ENCODE measurements around the gene AP3B2.

Gene AP3B2

GRCh38 chr15:82730022-82730530 is 20.4 kb upstream of the AP3B2 start:
- Histone ChIP-seq H3K79me2 (ENCODE audit: insufficient read depth, low read length) (no peaks in the 10 kb centered on the region), H2AFZ (ENCODE audit: low read depth, low read length) (no peak overlapping the region), H3K36me3 (ENCODE audit: insufficient read depth, low read length) (no peaks in the 10 kb centered on the region), H3K27ac (ENCODE audit: low read length) (no peak overlapping the region), H3K27me3 (ENCODE audit: insufficient read depth, low read length, poor library complexity) (no peaks in the 10 kb centered on the region), H3K4me2 (ENCODE audit: insufficient read depth, low read length) (no peak overlapping the region), H3K4me1 (ENCODE audit: insufficient read depth, low read length) (no peaks in the 10 kb centered on the region), H3K9ac (ENCODE audit: low read depth, low read length) (no peak overlapping the region), H3K9me3 (ENCODE audit: insufficient read depth, low read length, severe bottlenecking) (no peaks in the 10 kb centered on the region), H3K4me3 (ENCODE audit: low read depth in 1 of 2, low read length in 2 of 2) (no peak overlapping the region), H4K20me1 (ENCODE audit: insufficient read depth, low read length) (no peaks in the 10 kb centered on the region)
- TF ChIP-seq, protein P1, sequence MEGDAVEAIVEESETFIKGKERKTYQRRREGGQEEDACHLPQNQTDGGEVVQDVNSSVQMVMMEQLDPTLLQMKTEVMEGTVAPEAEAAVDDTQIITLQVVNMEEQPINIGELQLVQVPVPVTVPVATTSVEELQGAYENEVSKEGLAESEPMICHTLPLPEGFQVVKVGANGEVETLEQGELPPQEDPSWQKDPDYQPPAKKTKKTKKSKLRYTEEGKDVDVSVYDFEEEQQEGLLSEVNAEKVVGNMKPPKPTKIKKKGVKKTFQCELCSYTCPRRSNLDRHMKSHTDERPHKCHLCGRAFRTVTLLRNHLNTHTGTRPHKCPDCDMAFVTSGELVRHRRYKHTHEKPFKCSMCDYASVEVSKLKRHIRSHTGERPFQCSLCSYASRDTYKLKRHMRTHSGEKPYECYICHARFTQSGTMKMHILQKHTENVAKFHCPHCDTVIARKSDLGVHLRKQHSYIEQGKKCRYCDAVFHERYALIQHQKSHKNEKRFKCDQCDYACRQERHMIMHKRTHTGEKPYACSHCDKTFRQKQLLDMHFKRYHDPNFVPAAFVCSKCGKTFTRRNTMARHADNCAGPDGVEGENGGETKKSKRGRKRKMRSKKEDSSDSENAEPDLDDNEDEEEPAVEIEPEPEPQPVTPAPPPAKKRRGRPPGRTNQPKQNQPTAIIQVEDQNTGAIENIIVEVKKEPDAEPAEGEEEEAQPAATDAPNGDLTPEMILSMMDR (IDR thresholded peaks at IDR 0.05; ENCODE audit: borderline replicate concordance, extremely low read depth, low read length, poor library complexity, severe bottlenecking), result no peak
- TF ChIP-seq EZH2 (IDR thresholded peaks at IDR 0.05; ENCODE audit: borderline replicate concordance, low read depth, low read length, severe bottlenecking), result no peak
- DNase-seq (no peak), ATAC-seq (ENCODE audit: insufficient read depth, low read depth) (no peak)

GRCh38 chr15:82726816-82727215 is 17.1 kb upstream of the AP3B2 start:
- no peaks in the 10 kb centered on the region for H3K4me1 ChIP-seq (ENCODE audit: insufficient read depth, low read length)
- TF ChIP-seq, protein P1 (IDR thresholded peaks at IDR 0.05; ENCODE audit: borderline replicate concordance, extremely low read depth, low read length, poor library complexity, severe bottlenecking), result no peak
- no peak for TF ChIP-seq EZH2 (IDR thresholded peaks at IDR 0.05; ENCODE audit: borderline replicate concordance, low read depth, low read length, severe bottlenecking)
- H3K79me2 ChIP-seq (ENCODE audit: insufficient read depth, low read length), result no peaks in the 10 kb centered on the region
- H3K9ac ChIP-seq (ENCODE audit: low read depth, low read length), result no peak overlapping the region
- no peaks in the 10 kb centered on the region for H3K36me3 ChIP-seq (ENCODE audit: insufficient read depth, low read length)
- H3K4me3 ChIP-seq (ENCODE audit: low read depth in 1 of 2, low read length in 2 of 2), result no peak overlapping the region
- H3K9me3 ChIP-seq (ENCODE audit: insufficient read depth, low read length, severe bottlenecking), result no peaks in the 10 kb centered on the region
- no peak for ATAC-seq (ENCODE audit: insufficient read depth, low read depth)
- H3K4me2 ChIP-seq (ENCODE audit: insufficient read depth, low read length), result no peak overlapping the region
- no peaks in the 10 kb centered on the region for H3K27me3 ChIP-seq (ENCODE audit: insufficient read depth, low read length, poor library complexity)
- H3K27ac ChIP-seq (ENCODE audit: low read length), result no peak overlapping the region
- DNase-seq, result no peak
- H4K20me1 ChIP-seq (ENCODE audit: insufficient read depth, low read length), result no peaks in the 10 kb centered on the region
- no peak overlapping the region for H2AFZ ChIP-seq (ENCODE audit: low read depth, low read length)

DNA sequence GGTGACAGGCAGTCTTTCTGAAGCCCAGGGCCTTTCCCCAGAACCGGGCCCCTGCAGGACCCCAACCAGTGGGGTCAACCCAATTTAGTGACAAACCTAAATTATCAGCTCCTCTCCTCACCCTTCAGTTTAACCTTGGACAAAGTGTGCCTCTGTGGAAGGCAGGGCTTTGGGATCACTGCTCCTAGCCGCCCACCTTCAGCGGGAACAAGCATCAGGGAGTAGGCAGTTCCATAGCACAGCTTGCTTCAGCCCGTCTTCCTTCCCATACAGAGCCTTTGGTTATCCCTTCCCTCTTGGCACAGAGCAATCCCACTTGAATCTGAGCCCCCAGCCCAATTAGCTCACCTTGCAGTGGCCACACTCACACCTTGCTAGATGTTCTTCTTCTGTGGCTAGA is 5.3 kb upstream of the AP3B2 start:
- H3K9me3 ChIP-seq (ENCODE audit: insufficient read depth, low read length, severe bottlenecking), result no peaks in the 10 kb centered on the region
- no peak overlapping the region for H3K4me2 ChIP-seq (ENCODE audit: insufficient read depth, low read length)
- H3K79me2 ChIP-seq (ENCODE audit: insufficient read depth, low read length), result no peaks in the 10 kb centered on the region
- no peak overlapping the region for H2AFZ ChIP-seq (ENCODE audit: low read depth, low read length)
- ATAC-seq (ENCODE audit: insufficient read depth, low read depth) (no peak), DNase-seq (no peak)
- no peaks in the 10 kb centered on the region for H4K20me1 ChIP-seq (ENCODE audit: insufficient read depth, low read length)
- no peak overlapping the region for H3K4me3 ChIP-seq (ENCODE audit: low read depth in 1 of 2, low read length in 2 of 2)
- TF ChIP-seq EZH2 (IDR thresholded peaks at IDR 0.05; ENCODE audit: borderline replicate concordance, low read depth, low read length, severe bottlenecking), result no peak
- TF ChIP-seq, protein P1 (IDR thresholded peaks at IDR 0.05; ENCODE audit: borderline replicate concordance, extremely low read depth, low read length, poor library complexity, severe bottlenecking), result no peak
- H3K27me3 ChIP-seq (ENCODE audit: insufficient read depth, low read length, poor library complexity), result no peaks in the 10 kb centered on the region
- H3K27ac ChIP-seq (ENCODE audit: low read length), result no peak overlapping the region
- no peak overlapping the region for H3K9ac ChIP-seq (ENCODE audit: low read depth, low read length)
- no peaks in the 10 kb centered on the region for H3K36me3 ChIP-seq (ENCODE audit: insufficient read depth, low read length)
- no peaks in the 10 kb centered on the region for H3K4me1 ChIP-seq (ENCODE audit: insufficient read depth, low read length)

GRCh38 chr15:82714016-82714415 is 4.3 kb upstream of the AP3B2 start:
- H3K4me1 ChIP-seq (ENCODE audit: insufficient read depth, low read length), result no peaks in the 10 kb centered on the region
- no peaks in the 10 kb centered on the region for H3K27me3 ChIP-seq (ENCODE audit: insufficient read depth, low read length, poor library complexity)
- DNase-seq (no peak), ATAC-seq (ENCODE audit: insufficient read depth, low read depth) (no peak)
- H3K9ac ChIP-seq (ENCODE audit: low read depth, low read length), result no peak overlapping the region
- no peak for TF ChIP-seq EZH2 (IDR thresholded peaks at IDR 0.05; ENCODE audit: borderline replicate concordance, low read depth, low read length, severe bottlenecking)
- TF ChIP-seq, protein P1 (IDR thresholded peaks at IDR 0.05; ENCODE audit: borderline replicate concordance, extremely low read depth, low read length, poor library complexity, severe bottlenecking), result no peak
- H3K4me2 ChIP-seq (ENCODE audit: insufficient read depth, low read length), result no peak overlapping the region
- H3K79me2 ChIP-seq (ENCODE audit: insufficient read depth, low read length), result no peaks in the 10 kb centered on the region
- no peaks in the 10 kb centered on the region for H3K36me3 ChIP-seq (ENCODE audit: insufficient read depth, low read length)
- no peaks in the 10 kb centered on the region for H3K9me3 ChIP-seq (ENCODE audit: insufficient read depth, low read length, severe bottlenecking)
- no peaks in the 10 kb centered on the region for H4K20me1 ChIP-seq (ENCODE audit: insufficient read depth, low read length)
- H3K27ac ChIP-seq (ENCODE audit: low read length), result no peak overlapping the region
- no peak overlapping the region for H3K4me3 ChIP-seq (ENCODE audit: low read depth in 1 of 2, low read length in 2 of 2)
- H2AFZ ChIP-seq (ENCODE audit: low read depth, low read length), result no peak overlapping the region
